Endothelial cell of umbilical vein (primary cell): ENCODE measurements around the gene PGBD5. TPM values are rescaled to one million over a fixed set of nuclear protein-coding genes. Genes with fewer than 3 reads are reported as not detected.

ENCODE experiments used
- BruUV-seq: library from RNA; stranded (reverse); fragments of 400-500 nt; replicated peaks from 2 replicates; lab custom pipeline; 2021; lab: Mats Ljungman, UMichigan
- CTCF ChIA-PET: fragments of 300-600, 350-600 bp; sonication (Branson Sonifier 250); formaldehyde crosslinking; loops from one replicate; lab custom pipeline; 2021; ENCODE audit warnings: antibody characterized with exemption, inconsistent platforms; lab: Charles Lee
- POLR2A ChIA-PET: fragments of 300-600, 350-600 bp; sonication (Branson Sonifier 250); formaldehyde crosslinking; loops from one replicate; lab custom pipeline; 2021; ENCODE audit warnings: antibody characterized with exemption, inconsistent platforms; lab: Charles Lee
- DNase-seq: peaks from one replicate; pipeline ENCODE4 v3.0.0-alpha.2; 2011; ENCODE audit warnings: low read depth, low spot score
- FAIRE-seq: peaks from 2 replicates; lab custom pipeline; 2011; peaks lifted over from hg19 to GRCh38; lab: Jason Lieb, UNC
- H2AFZ ChIP-seq: 2 replicates; pipeline ENCODE4 v1.6.0; 2012; ENCODE audit warnings: low read depth, low read length, control low read depth, inconsistent platforms
- H3K27ac ChIP-seq: 2 replicates; pipeline ENCODE4 v1.5.1; 2011; ENCODE audit warnings: low read depth, mild to moderate bottlenecking, control low read depth, low read length, moderate library complexity; ENCODE audit not compliant: insufficient read depth
- H3K27me3 ChIP-seq, 2 experiments: 2 replicates each; pipeline versions ENCODE4 v1.6.0 to v1.6.1; 2011; ENCODE audit warnings: low read length in 2 of 2, mixed read lengths in 1 of 2; ENCODE audit not compliant: control insufficient read depth in 2 of 2, insufficient read depth in 2 of 2
- H3K36me3 ChIP-seq, 2 experiments: 2 replicates in 1 of 2; 3 replicates in 1 of 2; pipeline ENCODE4 v1.5.1; 2011; ENCODE audit warnings: low read length in 2 of 2, mild to moderate bottlenecking in 1 of 2, moderate library complexity in 1 of 2; ENCODE audit not compliant: control insufficient read depth in 2 of 2, insufficient read depth in 2 of 2; ENCODE audit errors: extremely low read depth in 1 of 2
- H3K4me1 ChIP-seq: 3 replicates; pipeline ENCODE4 v1.5.1; 2011; ENCODE audit warnings: mild to moderate bottlenecking, low read length; ENCODE audit not compliant: control insufficient read depth, insufficient read depth; ENCODE audit errors: extremely low read depth
- H3K4me2 ChIP-seq: 2 replicates; pipeline ENCODE4 v1.6.1; 2011; ENCODE audit warnings: low read length, control low read depth, mixed read lengths; ENCODE audit not compliant: insufficient read depth
- H3K4me3 ChIP-seq, 3 experiments: fragments of 200-600 bp in 1 of 3; sonication (generic), shearing (Covaris generic) in 1 of 3; replicated peaks in 1 of 3; 2 replicates each; pipeline ENCODE4 v1.5.1; 2011 to 2016; ENCODE audit warnings: control low read depth in 3 of 3, low read length in 3 of 3, mild to moderate bottlenecking in 2 of 3, inconsistent platforms in 1 of 3, low read depth in 1 of 3, moderate library complexity in 1 of 3; ENCODE audit not compliant: insufficient read depth in 1 of 3
- H3K79me2 ChIP-seq: 2 replicates; pipeline ENCODE4 v1.6.0; 2012; ENCODE audit warnings: low read length, inconsistent platforms; ENCODE audit not compliant: control insufficient read depth, insufficient read depth
- H3K9ac ChIP-seq: replicated peaks from 2 replicates; pipeline ENCODE3; 2011; ENCODE audit warnings: low read length, control low read depth; ENCODE audit not compliant: insufficient read depth; ENCODE audit errors: extremely low read depth
- H3K9me1 ChIP-seq: replicated peaks from 3 replicates; pipeline ENCODE4 v1.6.0; 2011; ENCODE audit warnings: mild to moderate bottlenecking, low read length; ENCODE audit not compliant: control insufficient read depth, insufficient read depth; ENCODE audit errors: extremely low read depth
- H3K9me3 ChIP-seq: replicated peaks from 2 replicates; pipeline ENCODE4 v1.5.1; 2012; ENCODE audit warnings: low read length, inconsistent platforms; ENCODE audit not compliant: control insufficient read depth, insufficient read depth
- H4K20me1 ChIP-seq: replicated peaks from 2 replicates; pipeline ENCODE3; 2011; ENCODE audit warnings: mild to moderate bottlenecking, low read length; ENCODE audit not compliant: control insufficient read depth, insufficient read depth; ENCODE audit errors: extremely low read depth
- CTCF ChIP-seq, 2 donors: IDR thresholded peaks; 1 replicate in 1 of 2; 2 replicates in 1 of 2; pipeline ENCODE4 v1.5.1; 2011; ENCODE audit warnings: low read length in 2 of 2, mild to moderate bottlenecking in 2 of 2, moderate library complexity in 2 of 2, control low read depth in 1 of 2, inconsistent platforms in 1 of 2, low read depth in 1 of 2; ENCODE audit not compliant: insufficient read depth in 1 of 2; ENCODE audit errors: extremely low read depth in 1 of 2
- FOS ChIP-seq: IDR thresholded peaks from 2 replicates; pipeline ENCODE4 v1.6.1; 2011; ENCODE audit warnings: mild to moderate bottlenecking, low read length, moderate library complexity, borderline replicate concordance; ENCODE audit not compliant: insufficient read depth
- GATA2 ChIP-seq: IDR thresholded peaks from 2 replicates; pipeline ENCODE4 v1.7.0; 2011; ENCODE audit warnings: low read depth, mild to moderate bottlenecking, moderate library complexity, mixed read lengths, low read length; ENCODE audit not compliant: insufficient read length, insufficient read depth
- MAX ChIP-seq: IDR thresholded peaks from 2 replicates; pipeline ENCODE4 v1.6.1; 2011; ENCODE audit not compliant: insufficient read depth, insufficient read length
- MYC ChIP-seq: IDR thresholded peaks from one replicate; pipeline ENCODE4 v1.6.1; 2011; ENCODE audit warnings: mild to moderate bottlenecking, low read depth, low read length
- POLR2AphosphoS5 ChIP-seq: IDR thresholded peaks from 2 replicates; pipeline ENCODE4 v1.6.1; 2012; ENCODE audit warnings: low read depth, mild to moderate bottlenecking, control low read depth, low read length, moderate library complexity; ENCODE audit not compliant: insufficient read depth
- dilution Hi-C: fragments of 300-500 bp; cut with MboI; formaldehyde crosslinking; loops from one replicate; pipeline ENCODE4 v1.15.0; 2019; ENCODE audit warnings: low sequenced_read_pairs; ENCODE audit not compliant: extremely low pct_ligation_motif_present
- intact Hi-C: fragments of 100-400 bp; cut with micrococcal nuclease; formaldehyde crosslinking; loops from one replicate; pipeline ENCODE4 v1.10.0; 2022
- polyA plus RNA-seq, 4 experiments: library from polyadenylated mRNA; depleted of rRNA in 3 of 4; stranded (reverse) in 3 of 4; unstranded in 1 of 4; fragments of >200 nt; gene quantifications; 2 replicates each; pipeline versions ENCODE4 v1.2.1 to v1.2.3, GENCODE V29; 2011 to 2012; ENCODE audit warnings: missing spikeins in 1 of 4
- total RNA-seq: library from RNA; stranded (reverse); gene quantifications from 2 replicates; pipeline ENCODE4 v1.2.3, GENCODE V29; 2021

Gene PGBD5
- total and polyA plus RNA-seq, 2 donors (not counting 3 experiments of a cell fraction or from before 2014, with no cell fraction given), result 0.03 TPM; not detected in 1

GRCh38 chr1:230299191-230300006 lies 126.7 kb downstream of the PGBD5 start:
- no peak for DNase-seq
- no TSS peak for BruUV-seq
- no peaks in the 10 kb centered on the region for H3K9me3 ChIP-seq
- no peak for TF ChIP-seq MAX
- TF ChIP-seq MYC, result no peak
- no peak for TF ChIP-seq POLR2AphosphoS5
- TF ChIP-seq GATA2, result no peak
- TF ChIP-seq CTCF (IDR thresholded peaks at IDR 0.05; ENCODE audit: extremely low read depth in 1 of 2, insufficient read depth in 1 of 2, low read depth in 1 of 2, low read length in 2 of 2), result no peak
- no peak for TF ChIP-seq FOS
- no peak overlapping the region for H3K4me2 ChIP-seq
- no peak for FAIRE-seq
- dilution Hi-C loops, result no loop called here
- no peak overlapping the region for H3K4me3 ChIP-seq
- H3K27me3 ChIP-seq, result peaks cover 3 to 5% of the 10 kb centered on the region in 2 experiments
- H3K79me2 ChIP-seq, result no peaks in the 10 kb centered on the region
- no peaks in the 10 kb centered on the region for H3K4me1 ChIP-seq
- no peaks in the 10 kb centered on the region for H4K20me1 ChIP-seq
- no peak overlapping the region for H2AFZ ChIP-seq
- POLR2A ChIA-PET, result no interaction called here
- H3K36me3 ChIP-seq, result no peaks in the 10 kb centered on the region
- intact Hi-C loops, result no loop called here
- H3K27ac ChIP-seq, result no peak overlapping the region
- no peak overlapping the region for H3K9ac ChIP-seq
- CTCF ChIA-PET, result no interaction called here
- H3K9me1 ChIP-seq, result no peaks in the 10 kb centered on the region
